ENCODE measurements around the gene TFPT. TPM values are rescaled to one million over a fixed set of nuclear protein-coding genes. Genes with fewer than 3 reads are reported as not detected.

TFPT gene
- total RNA-seq, 4 donors from 2014 or later, result 11.1 to 20.4 (median 16.0) TPM

- TF ChIP-seq POLR2A (IDR thresholded peaks at IDR 0.05) (no peak), CTCF (IDR thresholded peaks at IDR 0.05) (no peak)
- intact Hi-C loops (cut with DNase I; ENCODE audit: low total_unique reads), result no loop called here
- WGBS, 2 donors, result 69 to 77% methylated on average over 11 of the region's 11 CpGs
Measured at GRCh38 chr19:54156490-54156889, 41.0 kb upstream of the TFPT start.

GRCh38 chr19:54155694-54156093 is 40.2 kb upstream of the TFPT start:
- 81 to 83% methylated on average over 16 to 19 of the region's 19 CpGs for WGBS, 2 donors
- no peak for TF ChIP-seq POLR2A (IDR thresholded peaks at IDR 0.05)

More at GRCh38 chr19:54156490-54156889, 41.0 kb upstream of the TFPT start:
- DNase-seq (ENCODE audit: low spot score in 2 of 2), result no peak
- no peak overlapping the region for H3K4me3 ChIP-seq (ENCODE audit: low read depth, poor library complexity, severe bottlenecking)

GRCh38 chr19:54154603-54155345 is 39.3 kb upstream of the TFPT start:
- 68 to 71% methylated on average over 18 of the region's 18 CpGs for WGBS, 2 donors
- TF ChIP-seq POLR2A (IDR thresholded peaks at IDR 0.05), result no peak
- no peak for TF ChIP-seq CTCF (IDR thresholded peaks at IDR 0.05)
- no peak for DNase-seq (ENCODE audit: low spot score in 2 of 2)
- intact Hi-C loops (cut with DNase I; ENCODE audit: low total_unique reads), result no loop called here
- H3K4me3 ChIP-seq (ENCODE audit: low read depth, poor library complexity, severe bottlenecking), result no peak overlapping the region

More at GRCh38 chr19:54155694-54156093, 40.2 kb upstream of the TFPT start:
- H3K4me3 ChIP-seq (ENCODE audit: low read depth, poor library complexity, severe bottlenecking), result no peak overlapping the region
- intact Hi-C loops (cut with DNase I; ENCODE audit: low total_unique reads), result no loop called here
- DNase-seq (ENCODE audit: low spot score in 2 of 2), result no peak

- DNase-seq (ENCODE audit: low spot score in 2 of 2), result no peak
- 69 to 74% methylated on average over 9 to 10 of the region's 10 CpGs for WGBS, 2 donors
- no peak for TF ChIP-seq POLR2A (IDR thresholded peaks at IDR 0.05)
- no peak for TF ChIP-seq CTCF (IDR thresholded peaks at IDR 0.05)
- H3K4me3 ChIP-seq (ENCODE audit: low read depth, poor library complexity, severe bottlenecking), result no peak overlapping the region
- intact Hi-C loops (cut with DNase I; ENCODE audit: low total_unique reads), result no loop called here
Measured at GRCh38 chr19:54153731-54154326, 38.4 kb upstream of the TFPT start.

- intact Hi-C loops (cut with DNase I; ENCODE audit: low total_unique reads), result no loop called here
- no peak for DNase-seq (ENCODE audit: low spot score in 2 of 2)
- H3K4me3 ChIP-seq (ENCODE audit: low read depth, poor library complexity, severe bottlenecking), result no peak overlapping the region
- WGBS, 2 donors, result 87 to 88% methylated on average over 23 to 25 of the region's 25 CpGs
- no peak for TF ChIP-seq CTCF (IDR thresholded peaks at IDR 0.05)
- TF ChIP-seq POLR2A (IDR thresholded peaks at IDR 0.05), result no peak
Measured at GRCh38 chr19:54152878-54153524, 37.5 kb upstream of the TFPT start.

GRCh38 chr19:54152267-54152666 is 36.8 kb upstream of the TFPT start:
- WGBS, 2 donors, result 92 to 95% methylated on average over 6 to 8 of the region's 12 CpGs
- intact Hi-C loops (cut with DNase I; ENCODE audit: low total_unique reads), result no loop called here
- no peak for DNase-seq (ENCODE audit: low spot score in 2 of 2)
- TF ChIP-seq CTCF (IDR thresholded peaks at IDR 0.05) (no peak), POLR2A (IDR thresholded peaks at IDR 0.05) (no peak)
- H3K4me3 ChIP-seq (ENCODE audit: low read depth, poor library complexity, severe bottlenecking), result no peak overlapping the region
